ENCODE measurements around the gene GFOD2. TPM values are rescaled to one million over a fixed set of nuclear protein-coding genes. Genes with fewer than 3 reads are reported as not detected.

The GFOD2 gene
- total and polyA plus RNA-seq, 3 donors from 2014 or later: 18.0 to 23.0 (median 20.4) TPM

DNA sequence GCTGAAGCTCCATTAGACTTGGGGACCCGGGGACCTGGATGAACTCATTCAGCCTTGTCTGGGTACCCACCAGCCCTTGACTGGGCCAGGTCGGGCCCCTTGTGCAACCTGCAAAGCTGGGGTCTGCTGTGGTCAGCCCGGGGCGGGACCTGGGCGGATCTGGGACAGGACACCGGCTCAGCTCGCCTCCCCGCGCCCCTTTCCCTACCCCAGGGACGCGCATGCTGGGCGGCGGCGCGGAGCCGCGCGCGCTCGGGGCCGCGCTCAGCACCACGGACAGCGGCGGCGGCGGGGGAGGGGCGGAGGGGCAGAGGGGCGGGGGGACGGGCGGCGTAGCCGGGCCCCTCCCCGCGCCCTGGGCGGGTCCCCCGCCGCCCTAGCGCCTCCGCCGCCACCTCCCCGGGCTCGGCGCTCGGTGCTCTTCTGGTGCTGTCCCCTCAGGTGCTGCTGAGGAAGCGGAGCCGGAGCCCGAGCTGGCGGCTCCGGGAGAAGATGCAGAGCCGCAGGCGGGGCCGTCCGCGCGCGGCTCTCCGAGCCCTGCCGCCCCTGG lies 66.5 kb downstream of the GFOD2 start:
- DNase-seq: no peak
- no peak overlapping the region for H3K27ac ChIP-seq
- TF ChIP-seq, protein P1, sequence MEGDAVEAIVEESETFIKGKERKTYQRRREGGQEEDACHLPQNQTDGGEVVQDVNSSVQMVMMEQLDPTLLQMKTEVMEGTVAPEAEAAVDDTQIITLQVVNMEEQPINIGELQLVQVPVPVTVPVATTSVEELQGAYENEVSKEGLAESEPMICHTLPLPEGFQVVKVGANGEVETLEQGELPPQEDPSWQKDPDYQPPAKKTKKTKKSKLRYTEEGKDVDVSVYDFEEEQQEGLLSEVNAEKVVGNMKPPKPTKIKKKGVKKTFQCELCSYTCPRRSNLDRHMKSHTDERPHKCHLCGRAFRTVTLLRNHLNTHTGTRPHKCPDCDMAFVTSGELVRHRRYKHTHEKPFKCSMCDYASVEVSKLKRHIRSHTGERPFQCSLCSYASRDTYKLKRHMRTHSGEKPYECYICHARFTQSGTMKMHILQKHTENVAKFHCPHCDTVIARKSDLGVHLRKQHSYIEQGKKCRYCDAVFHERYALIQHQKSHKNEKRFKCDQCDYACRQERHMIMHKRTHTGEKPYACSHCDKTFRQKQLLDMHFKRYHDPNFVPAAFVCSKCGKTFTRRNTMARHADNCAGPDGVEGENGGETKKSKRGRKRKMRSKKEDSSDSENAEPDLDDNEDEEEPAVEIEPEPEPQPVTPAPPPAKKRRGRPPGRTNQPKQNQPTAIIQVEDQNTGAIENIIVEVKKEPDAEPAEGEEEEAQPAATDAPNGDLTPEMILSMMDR (IDR thresholded peaks at IDR 0.05): no peak
- no peak for TF ChIP-seq POLR2A (IDR thresholded peaks at IDR 0.05)
- no peak overlapping the region for H3K4me3 ChIP-seq
- no peaks in the 10 kb centered on the region for H3K36me3 ChIP-seq (ENCODE audit: low read depth, missing control alignments)
- WGBS, 2 donors: 3 to 40% methylated on average over 1 to 47 of the region's 59 CpGs
- H3K4me1 ChIP-seq: peaks cover 10% of the 10 kb centered on the region
- intact Hi-C loops (cut with DNase I; ENCODE audit: low total_unique reads): no loop called here
- no peaks in the 10 kb centered on the region for H3K27me3 ChIP-seq
- H3K9me3 ChIP-seq: no peaks in the 10 kb centered on the region

DNA sequence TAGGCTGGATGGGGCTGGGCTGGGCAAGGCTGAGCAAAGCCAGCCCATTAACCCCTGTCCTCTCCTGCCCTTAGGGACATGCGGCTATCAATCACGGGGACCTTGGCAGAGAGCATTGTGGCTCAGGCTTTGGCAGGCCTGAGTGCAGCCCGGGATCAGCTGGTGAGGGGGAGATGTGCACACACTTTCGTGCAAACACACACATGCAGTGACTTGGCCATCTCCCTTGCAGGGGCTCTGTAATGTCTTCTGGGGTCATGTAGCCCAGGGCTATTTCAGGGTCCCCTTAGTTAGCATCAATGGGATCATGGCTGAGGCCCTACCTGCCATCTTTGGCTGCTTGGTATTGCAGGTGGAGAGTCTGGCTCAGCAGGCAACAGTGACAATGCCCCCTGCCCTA lies 67.3 kb downstream of the GFOD2 start:
- Histone ChIP-seq H3K27ac (no peak overlapping the region), H3K4me3 (no peak overlapping the region), H3K4me1 (peaks cover 10% of the 10 kb centered on the region), H3K9me3 (no peaks in the 10 kb centered on the region), H3K27me3 (no peaks in the 10 kb centered on the region), H3K36me3 (ENCODE audit: low read depth, missing control alignments) (no peaks in the 10 kb centered on the region)
- no peak for DNase-seq
- no peak for TF ChIP-seq POLR2A (IDR thresholded peaks at IDR 0.05)
- TF ChIP-seq, protein P1 (IDR thresholded peaks at IDR 0.05): no peak
- WGBS, 2 donors: 67 to 77% methylated on average over 2 to 4 of the region's 4 CpGs
- intact Hi-C loops (cut with DNase I; ENCODE audit: low total_unique reads): no loop called here

GRCh38 chr16:67651039-67651438 lies 68.1 kb downstream of the GFOD2 start:
- H3K27ac ChIP-seq: no peak overlapping the region
- TF ChIP-seq, protein P1 (IDR thresholded peaks at IDR 0.05): no peak
- no peak for TF ChIP-seq POLR2A (IDR thresholded peaks at IDR 0.05)
- intact Hi-C loops (cut with DNase I; ENCODE audit: low total_unique reads): no loop called here
- no peaks in the 10 kb centered on the region for H3K36me3 ChIP-seq (ENCODE audit: low read depth, missing control alignments)
- H3K9me3 ChIP-seq: no peaks in the 10 kb centered on the region
- no peaks in the 10 kb centered on the region for H3K27me3 ChIP-seq
- DNase-seq: no peak
- H3K4me1 ChIP-seq: peaks cover 10% of the 10 kb centered on the region
- H3K4me3 ChIP-seq: no peak overlapping the region
- WGBS, 2 donors: 90 to 97% methylated on average over 7 of the region's 7 CpGs

GRCh38 chr16:67650023-67650422 lies 69.1 kb downstream of the GFOD2 start:
- intact Hi-C loops (cut with DNase I; ENCODE audit: low total_unique reads): no loop called here
- Histone ChIP-seq H3K4me1 (peaks cover 10% of the 10 kb centered on the region), H3K27me3 (no peaks in the 10 kb centered on the region)

More at GRCh38 chr16:67650023-67650422, 69.1 kb downstream of the GFOD2 start:
- Histone ChIP-seq H3K9me3 (no peaks in the 10 kb centered on the region), H3K27ac (no peak overlapping the region), H3K4me3 (no peak overlapping the region), H3K36me3 (ENCODE audit: low read depth, missing control alignments) (no peaks in the 10 kb centered on the region)
- 58 to 63% methylated on average over 6 to 8 of the region's 8 CpGs for WGBS, 2 donors
- TF ChIP-seq POLR2A (IDR thresholded peaks at IDR 0.05): no peak
- TF ChIP-seq, protein P1 (IDR thresholded peaks at IDR 0.05): no peak
- DNase-seq: no peak
